Upper lobe of left lung (tissue), 4 donors: ENCODE results near the gene CASS4.

Experiments
- POLR2A ChIP-seq, 4 donors: fragments of 450-650 bp; IDR thresholded peaks; one replicate each; pipeline ENCODE4 v1.5.1; 2016 to 2017; ENCODE audit warnings: antibody characterized with exemption in 4 of 4, mild to moderate bottlenecking in 2 of 4
- TF ChIP-seq, protein P1 (sequence below), 6 experiments: fragments of 450-650 bp in 4 of 6; fragments of 200-600 bp in 2 of 6; sonication (generic) in 2 of 6; IDR thresholded peaks; one replicate each; pipeline ENCODE4 v1.5.1; 2016 to 2019; ENCODE audit warnings: antibody characterized with exemption in 6 of 6

DNA sequence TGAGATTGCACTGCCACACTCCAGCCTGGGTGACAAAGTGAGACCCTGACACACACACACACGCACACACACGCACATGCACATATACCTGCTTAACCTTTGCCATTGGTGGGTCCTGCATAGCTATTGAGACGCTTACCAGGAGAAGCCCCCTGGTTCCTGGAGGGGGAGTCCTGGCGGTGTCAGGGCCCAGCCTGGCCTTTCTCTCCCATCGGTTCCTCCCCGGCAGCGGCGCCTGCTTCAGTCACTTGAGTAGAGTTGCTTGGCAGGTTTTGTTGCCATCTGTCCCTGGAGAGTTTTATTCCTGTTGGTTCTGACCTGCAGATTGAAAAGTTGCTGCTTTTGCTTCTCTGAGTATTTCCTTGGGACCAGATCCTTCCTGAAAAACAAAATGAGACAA lies 91.9 kb downstream of the CASS4 start:
- TF ChIP-seq, protein P1, sequence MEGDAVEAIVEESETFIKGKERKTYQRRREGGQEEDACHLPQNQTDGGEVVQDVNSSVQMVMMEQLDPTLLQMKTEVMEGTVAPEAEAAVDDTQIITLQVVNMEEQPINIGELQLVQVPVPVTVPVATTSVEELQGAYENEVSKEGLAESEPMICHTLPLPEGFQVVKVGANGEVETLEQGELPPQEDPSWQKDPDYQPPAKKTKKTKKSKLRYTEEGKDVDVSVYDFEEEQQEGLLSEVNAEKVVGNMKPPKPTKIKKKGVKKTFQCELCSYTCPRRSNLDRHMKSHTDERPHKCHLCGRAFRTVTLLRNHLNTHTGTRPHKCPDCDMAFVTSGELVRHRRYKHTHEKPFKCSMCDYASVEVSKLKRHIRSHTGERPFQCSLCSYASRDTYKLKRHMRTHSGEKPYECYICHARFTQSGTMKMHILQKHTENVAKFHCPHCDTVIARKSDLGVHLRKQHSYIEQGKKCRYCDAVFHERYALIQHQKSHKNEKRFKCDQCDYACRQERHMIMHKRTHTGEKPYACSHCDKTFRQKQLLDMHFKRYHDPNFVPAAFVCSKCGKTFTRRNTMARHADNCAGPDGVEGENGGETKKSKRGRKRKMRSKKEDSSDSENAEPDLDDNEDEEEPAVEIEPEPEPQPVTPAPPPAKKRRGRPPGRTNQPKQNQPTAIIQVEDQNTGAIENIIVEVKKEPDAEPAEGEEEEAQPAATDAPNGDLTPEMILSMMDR (IDR thresholded peaks at IDR 0.05), result no peak
- TF ChIP-seq POLR2A (IDR thresholded peaks at IDR 0.05), result no peak
